Small intestine (tissue), 7 donors: ENCODE measurements around the gene CHST8. TPM values are rescaled to one million over a fixed set of nuclear protein-coding genes. Genes with fewer than 3 reads are reported as not detected.

Source experiments
- DNase-seq, 2 donors: peaks; one replicate each; pipeline versions ENCODE4 v3.0.0 to v3.0.0-alpha.2; 2013
- FAIRE-seq: peaks from 2 replicates; lab custom pipeline; 2012; peaks lifted over from hg19 to GRCh38; lab: Jason Lieb, UNC
- H3K27ac ChIP-seq, 3 donors: one replicate each; pipeline ENCODE4 v1.5.1; 2013; ENCODE audit warnings: low read length in 2 of 3, mild to moderate bottlenecking in 2 of 3, control low read depth in 1 of 3, inconsistent platforms in 1 of 3, low read depth in 1 of 3, moderate library complexity in 1 of 3
- H3K27me3 ChIP-seq, 3 donors: one replicate each; pipeline ENCODE4 v1.6.1; 2013; ENCODE audit warnings: low read length in 3 of 3, inconsistent platforms in 1 of 3; ENCODE audit not compliant: control insufficient read depth in 3 of 3, insufficient read depth in 3 of 3
- H3K36me3 ChIP-seq, 3 donors: one replicate each; pipeline ENCODE4 v1.6.1; 2013; ENCODE audit warnings: low read length in 3 of 3, inconsistent platforms in 1 of 3, low read depth in 1 of 3, mild to moderate bottlenecking in 1 of 3, moderate library complexity in 1 of 3; ENCODE audit not compliant: control insufficient read depth in 3 of 3, insufficient read depth in 2 of 3
- H3K4me1 ChIP-seq, 3 donors: one replicate each; pipeline ENCODE4 v1.6.1; 2013; ENCODE audit warnings: low read length in 2 of 3, inconsistent platforms in 1 of 3, low read depth in 1 of 3, mild to moderate bottlenecking in 1 of 3, moderate library complexity in 1 of 3; ENCODE audit not compliant: control insufficient read depth in 3 of 3, insufficient read depth in 2 of 3
- H3K4me3 ChIP-seq, 3 donors: one replicate each; pipeline ENCODE4 v1.5.1; 2013; ENCODE audit warnings: low read length in 3 of 3, control low read depth in 1 of 3, inconsistent platforms in 1 of 3, low read depth in 1 of 3, mild to moderate bottlenecking in 1 of 3, moderate library complexity in 1 of 3
- H3K9me3 ChIP-seq, 2 donors: one replicate each; pipeline ENCODE4 v1.6.1; 2013; ENCODE audit warnings: low read depth in 1 of 2, low read length in 1 of 2; ENCODE audit not compliant: control insufficient read depth in 2 of 2, insufficient read depth in 1 of 2
- WGBS, 3 donors: extraction: QIAGEN DNeasy Blood & Tissue Kit; methylation state at CpG; one replicate each; pipeline ENCODE4 v1.1.7; 2013; 5-methylcytosine and 5-hydroxymethylcytosine counted together
- polyA plus RNA-seq, 4 donors: library from polyadenylated mRNA; stranded (reverse) in 3 of 4; unstranded in 1 of 4; fragments of 200-250 nt in 3 of 4; fragments of 120-200 nt in 1 of 4; gene quantifications; one replicate each; pipeline versions ENCODE4 v1.2.1 to v1.2.3, GENCODE V29; 2013
- donor health status: healthy with polysubstance abuse.
- donor health status: control.
- donor health status: control.
- donor health status: Bipolar disorder and iron deficiency.
- donor health status: healthy.

Gene CHST8
- polyA plus RNA-seq, 4 donors: 0.21 to 0.54 TPM; not detected in 2

DNA sequence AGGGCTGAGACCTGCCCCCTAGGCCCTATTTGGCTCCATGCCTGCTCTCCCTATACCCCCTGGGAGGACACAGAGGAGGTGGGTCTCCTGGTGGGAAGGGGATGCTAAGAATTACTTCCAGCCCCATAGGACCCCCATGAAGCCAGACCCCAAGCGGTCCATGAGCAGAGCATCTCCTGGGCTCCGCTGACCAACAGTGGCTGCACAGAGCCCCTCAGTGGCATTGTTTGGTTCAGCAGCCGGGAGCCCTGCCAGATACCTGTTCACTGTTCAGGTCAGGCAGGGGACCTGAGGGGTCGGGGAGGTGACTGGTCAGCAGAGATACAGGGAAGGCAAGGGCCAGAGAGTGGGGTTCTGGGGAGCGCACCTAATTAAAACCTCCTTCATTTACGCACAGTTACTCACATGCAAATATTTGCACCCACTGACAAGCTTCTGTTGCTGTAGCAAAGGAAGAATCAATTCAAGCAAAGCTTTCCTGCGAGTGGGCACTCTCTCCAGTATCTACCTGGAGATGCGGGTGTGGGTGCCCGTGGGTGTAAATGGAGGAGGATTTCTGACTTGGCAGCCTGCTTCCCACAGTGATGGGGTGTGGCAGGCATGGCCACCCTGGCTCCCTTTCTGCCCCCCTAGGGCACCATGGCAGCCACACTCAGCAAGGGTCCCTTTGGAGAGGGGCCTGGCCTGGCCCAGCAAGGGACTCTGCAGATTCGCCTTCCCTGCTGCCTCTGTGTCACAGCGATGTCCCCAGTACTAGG, 83.5 kb downstream of the CHST8 start:
- 71 to 77% (median 75%) methylated on average over 11 of the region's 11 CpGs for WGBS, 3 donors
- no peak for FAIRE-seq
- no peaks in the 10 kb centered on the region for H3K9me3 ChIP-seq
- no peaks in the 10 kb centered on the region for H3K27me3 ChIP-seq
- no peak for DNase-seq
- H3K4me1 ChIP-seq: no peaks in the 10 kb centered on the region
- H3K27ac ChIP-seq: no peak overlapping the region
- H3K36me3 ChIP-seq: no peaks in the 10 kb centered on the region
- H3K4me3 ChIP-seq: no peak overlapping the region

DNA sequence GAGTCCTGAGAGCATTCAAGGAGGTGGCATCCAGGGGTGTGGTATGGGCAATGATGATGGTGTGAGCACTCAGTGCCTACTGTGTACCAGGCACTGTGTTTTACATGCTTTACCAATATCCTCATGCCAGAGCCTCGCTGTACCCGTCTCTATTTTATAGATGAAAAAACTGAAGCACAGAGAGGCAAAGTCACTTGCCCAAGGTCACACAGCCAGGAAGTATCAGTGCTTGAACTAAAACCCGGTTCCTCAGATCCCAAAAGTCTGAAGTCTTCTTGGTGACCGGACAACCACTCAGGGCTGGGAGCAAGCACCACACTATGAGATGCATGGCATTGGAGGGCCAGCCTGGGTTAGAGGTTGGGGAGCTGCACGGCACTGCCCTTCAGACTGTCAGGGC, 84.1 kb downstream of the CHST8 start:
- no peaks in the 10 kb centered on the region for H3K27me3 ChIP-seq

DNA sequence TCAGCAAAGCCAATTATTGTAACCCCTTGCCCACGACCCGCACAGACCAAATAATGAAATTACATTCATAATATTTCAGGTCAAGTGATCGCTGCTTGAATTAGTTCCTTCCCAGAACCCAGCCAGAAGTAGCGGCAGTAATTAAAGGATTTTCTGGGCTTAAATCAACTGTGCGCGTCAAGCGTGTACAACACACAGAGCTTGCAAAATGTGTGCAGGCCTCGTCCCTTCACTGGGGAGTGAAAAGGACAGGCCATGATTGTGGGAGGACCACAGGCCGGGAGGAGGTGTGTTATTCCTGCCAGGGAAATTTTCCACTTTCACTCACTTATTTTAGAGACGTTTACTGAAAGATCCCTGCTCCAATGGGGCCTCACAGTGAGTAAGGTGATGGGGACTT, 84.9 kb downstream of the CHST8 start:
- no peak overlapping the region for H3K4me3 ChIP-seq
- no peaks in the 10 kb centered on the region for H3K9me3 ChIP-seq
- no peaks in the 10 kb centered on the region for H3K27me3 ChIP-seq
- H3K4me1 ChIP-seq: no peaks in the 10 kb centered on the region
- FAIRE-seq: no peak
- 62 to 73% (median 68%) methylated on average over 10 of the region's 10 CpGs for WGBS, 3 donors
- no peak for DNase-seq
- H3K36me3 ChIP-seq: no peaks in the 10 kb centered on the region
- no peak overlapping the region for H3K27ac ChIP-seq

More for the DNA sequence above, 84.1 kb downstream of the CHST8 start:
- Histone ChIP-seq H3K27ac (no peak overlapping the region), H3K36me3 (no peaks in the 10 kb centered on the region), H3K4me3 (no peak overlapping the region), H3K4me1 (no peaks in the 10 kb centered on the region), H3K9me3 (no peaks in the 10 kb centered on the region)
- DNase-seq (no peak), FAIRE-seq (no peak)
- 72 to 88% (median 77%) methylated on average over 5 of the region's 5 CpGs for WGBS, 3 donors

DNA sequence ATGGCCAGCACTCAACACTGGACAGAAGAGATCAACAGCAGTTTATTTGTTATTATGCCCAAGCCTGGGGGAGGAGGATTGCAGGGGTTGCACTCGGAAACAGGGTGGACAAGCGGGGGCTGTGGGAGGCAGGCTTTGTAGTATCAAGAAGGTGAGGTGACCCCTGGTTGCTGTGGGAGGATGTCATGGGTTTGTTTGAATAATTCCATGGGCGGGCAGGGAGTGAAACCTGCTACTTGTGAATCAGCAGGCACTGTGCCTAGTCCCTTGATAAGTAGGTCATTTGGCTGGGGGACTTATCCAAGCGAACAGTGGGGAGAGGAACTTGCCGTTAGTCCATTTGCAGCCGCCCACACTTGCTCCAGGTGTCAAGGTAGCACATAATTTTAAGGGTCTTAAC, 90.5 kb downstream of the CHST8 start:
- H3K4me1 ChIP-seq: no peaks in the 10 kb centered on the region
- no peak for DNase-seq
- no peak for FAIRE-seq
- H3K27ac ChIP-seq: no peak overlapping the region
- no peaks in the 10 kb centered on the region for H3K36me3 ChIP-seq
- 51 to 66% (median 64%) methylated on average over 6 of the region's 6 CpGs for WGBS, 3 donors
- no peaks in the 10 kb centered on the region for H3K27me3 ChIP-seq
- H3K9me3 ChIP-seq: no peaks in the 10 kb centered on the region
- H3K4me3 ChIP-seq: no peak overlapping the region

GRCh38 chr19:33713194-33713593, 91.4 kb downstream of the CHST8 start:
- H3K4me1 ChIP-seq: no peaks in the 10 kb centered on the region
- WGBS, 3 donors: 70 to 83% (median 78%) methylated on average over 3 of the region's 3 CpGs
- no peaks in the 10 kb centered on the region for H3K36me3 ChIP-seq
- no peaks in the 10 kb centered on the region for H3K9me3 ChIP-seq
- no peaks in the 10 kb centered on the region for H3K27me3 ChIP-seq
- no peak overlapping the region for H3K4me3 ChIP-seq
- no peak for DNase-seq
- no peak for FAIRE-seq
- H3K27ac ChIP-seq: no peak overlapping the region

DNA sequence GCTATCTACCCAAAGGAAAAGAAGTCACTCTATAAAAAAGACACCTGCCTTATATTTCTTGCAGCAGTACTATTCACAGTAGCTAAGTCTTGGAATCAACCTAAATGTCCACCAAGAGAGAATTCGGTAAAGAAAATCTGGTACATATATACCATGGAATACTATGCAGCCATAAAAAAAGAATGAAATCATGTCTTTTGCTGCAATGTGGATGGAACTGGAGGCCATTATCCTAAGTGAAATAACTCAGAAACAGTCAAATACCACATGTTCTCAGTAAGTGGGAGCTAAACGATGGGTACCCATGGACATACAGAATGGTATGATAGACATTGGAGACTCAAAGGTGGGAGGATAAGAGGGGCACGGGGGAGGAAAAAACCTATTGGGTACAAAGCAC, 92.4 kb downstream of the CHST8 start:
- Histone ChIP-seq H3K27ac (no peak overlapping the region), H3K36me3 (no peaks in the 10 kb centered on the region), H3K9me3 (no peaks in the 10 kb centered on the region), H3K4me3 (no peak overlapping the region), H3K4me1 (no peaks in the 10 kb centered on the region), H3K27me3 (no peaks in the 10 kb centered on the region)
- WGBS, 3 donors: 89 to 93% (median 91%) methylated on average over 3 of the region's 3 CpGs
- FAIRE-seq: no peak
- no peak for DNase-seq

GRCh38 chr19:33715462-33715861, 93.7 kb downstream of the CHST8 start:
- no peak for FAIRE-seq
- no peaks in the 10 kb centered on the region for H3K4me1 ChIP-seq
- no peak overlapping the region for H3K27ac ChIP-seq
- WGBS, 3 donors: 81 to 86% (median 86%) methylated on average over 1 of the region's 1 CpG
- no peak for DNase-seq
- no peak overlapping the region for H3K4me3 ChIP-seq
- H3K36me3 ChIP-seq: no peaks in the 10 kb centered on the region
- no peaks in the 10 kb centered on the region for H3K27me3 ChIP-seq
- H3K9me3 ChIP-seq: no peaks in the 10 kb centered on the region

DNA sequence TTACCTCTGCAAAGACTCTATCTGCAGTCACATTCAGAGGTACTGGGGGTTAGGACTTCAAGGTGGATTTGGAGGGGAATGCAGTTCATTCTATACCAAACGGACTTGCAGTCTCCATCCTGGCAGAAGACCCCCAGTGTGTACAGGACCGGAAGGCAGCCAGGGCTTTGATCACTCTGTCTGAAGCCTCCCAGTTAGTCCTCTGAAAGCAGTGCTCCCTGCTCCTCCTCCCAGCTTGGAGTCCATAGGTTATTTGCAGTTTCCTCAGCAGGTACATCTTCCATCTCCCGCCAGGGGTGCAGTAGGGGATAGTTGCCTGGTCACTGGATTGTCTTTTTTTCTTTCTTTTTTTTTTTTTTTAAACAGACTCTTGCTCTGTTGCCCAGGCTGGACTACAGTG, 96.1 kb downstream of the CHST8 start:
- no peaks in the 10 kb centered on the region for H3K27me3 ChIP-seq
- DNase-seq: no peak
- no peak for FAIRE-seq
- no peak overlapping the region for H3K4me3 ChIP-seq
- no peak overlapping the region for H3K27ac ChIP-seq
- H3K36me3 ChIP-seq: no peaks in the 10 kb centered on the region
- H3K9me3 ChIP-seq: no peaks in the 10 kb centered on the region
- WGBS, 3 donors: 80 to 92% (median 85%) methylated on average over 3 of the region's 3 CpGs
- H3K4me1 ChIP-seq: no peaks in the 10 kb centered on the region
